Osteocyte (in vitro differentiated cells): ENCODE measurements around the gene CMTM7. TPM values are rescaled to one million over a fixed set of nuclear protein-coding genes. Genes with fewer than 3 reads are reported as not detected.

Experiments
- DNase-seq: peaks from one replicate; pipeline ENCODE4 v3.0.0; 2021; ENCODE audit warnings: mixed read lengths; ENCODE audit not compliant: unreplicated experiment; ENCODE audit errors: extremely low spot score
- H3K27ac Mint-ChIP-seq: one replicate; pipeline ENCODE4 v1.8.0; 2021; ENCODE audit warnings: mild to moderate bottlenecking, mixed read lengths; ENCODE audit not compliant: unreplicated experiment
- H3K27me3 Mint-ChIP-seq: one replicate; pipeline ENCODE4 v1.8.0; 2021; ENCODE audit warnings: mixed read lengths; ENCODE audit not compliant: unreplicated experiment
- H3K36me3 Mint-ChIP-seq: one replicate; pipeline ENCODE4 v1.8.0; 2021; ENCODE audit warnings: mixed read lengths; ENCODE audit not compliant: unreplicated experiment
- H3K4me1 Mint-ChIP-seq: one replicate; pipeline ENCODE4 v1.8.0; 2021; ENCODE audit warnings: mixed read lengths; ENCODE audit not compliant: unreplicated experiment
- H3K4me3 Mint-ChIP-seq: one replicate; pipeline ENCODE4 v1.8.0; 2021; ENCODE audit warnings: mild to moderate bottlenecking, moderate library complexity, mixed read lengths; ENCODE audit not compliant: unreplicated experiment
- H3K9me3 Mint-ChIP-seq: one replicate; pipeline ENCODE4 v1.8.0; 2021; ENCODE audit warnings: mixed read lengths; ENCODE audit not compliant: unreplicated experiment
- total RNA-seq: library from RNA; stranded (reverse); gene quantifications from 2 replicates; pipeline ENCODE4 v1.2.1, GENCODE V29; 2021
- TF ChIP-seq, protein P1 (sequence below): fragments of 200-600 bp; sonication (generic); IDR thresholded peaks from 2 replicates; pipeline ENCODE4 v1.5.0; 2021; ENCODE audit warnings: antibody characterized with exemption, mild to moderate bottlenecking, moderate library complexity

The CMTM7 gene
- total RNA-seq, 1 donor from 2014 or later: 17.8 TPM

- Mint-ChIP-seq H3K4me3 (no peak overlapping the region), H3K27ac (no peak overlapping the region), H3K4me1 (peaks cover 11% of the 10 kb centered on the region), H3K36me3 (peaks cover 8% of the 10 kb centered on the region), H3K27me3 (no peaks in the 10 kb centered on the region), H3K9me3 (no peaks in the 10 kb centered on the region)
- TF ChIP-seq, protein P1, sequence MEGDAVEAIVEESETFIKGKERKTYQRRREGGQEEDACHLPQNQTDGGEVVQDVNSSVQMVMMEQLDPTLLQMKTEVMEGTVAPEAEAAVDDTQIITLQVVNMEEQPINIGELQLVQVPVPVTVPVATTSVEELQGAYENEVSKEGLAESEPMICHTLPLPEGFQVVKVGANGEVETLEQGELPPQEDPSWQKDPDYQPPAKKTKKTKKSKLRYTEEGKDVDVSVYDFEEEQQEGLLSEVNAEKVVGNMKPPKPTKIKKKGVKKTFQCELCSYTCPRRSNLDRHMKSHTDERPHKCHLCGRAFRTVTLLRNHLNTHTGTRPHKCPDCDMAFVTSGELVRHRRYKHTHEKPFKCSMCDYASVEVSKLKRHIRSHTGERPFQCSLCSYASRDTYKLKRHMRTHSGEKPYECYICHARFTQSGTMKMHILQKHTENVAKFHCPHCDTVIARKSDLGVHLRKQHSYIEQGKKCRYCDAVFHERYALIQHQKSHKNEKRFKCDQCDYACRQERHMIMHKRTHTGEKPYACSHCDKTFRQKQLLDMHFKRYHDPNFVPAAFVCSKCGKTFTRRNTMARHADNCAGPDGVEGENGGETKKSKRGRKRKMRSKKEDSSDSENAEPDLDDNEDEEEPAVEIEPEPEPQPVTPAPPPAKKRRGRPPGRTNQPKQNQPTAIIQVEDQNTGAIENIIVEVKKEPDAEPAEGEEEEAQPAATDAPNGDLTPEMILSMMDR: no peak
- peak; percentile 38 for DNase-seq
Measured at GRCh38 chr3:32440611-32441350, 49.1 kb downstream of the CMTM7 start.

DNA sequence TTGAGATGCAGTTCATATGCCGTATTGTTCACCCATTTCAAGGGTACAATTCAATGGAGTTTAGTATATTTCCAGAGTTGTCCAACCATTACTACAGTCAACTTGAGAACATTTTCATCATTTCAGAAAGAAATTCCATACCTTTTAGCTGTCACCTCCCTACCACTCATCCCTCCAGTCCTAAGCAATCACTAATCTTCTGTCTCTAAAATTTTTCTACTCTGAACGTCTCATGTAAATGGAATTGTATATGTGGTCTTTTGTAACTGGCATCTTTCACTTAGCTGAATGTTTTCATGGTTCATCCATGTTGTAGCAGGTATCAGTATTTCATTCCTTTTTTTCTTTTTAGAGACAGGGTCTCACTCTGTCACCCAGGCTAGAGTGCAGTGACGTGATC, 51.1 kb downstream of the CMTM7 start:
- H3K4me1 Mint-ChIP-seq: peaks cover 5% of the 10 kb centered on the region
- TF ChIP-seq, protein P1: no peak
- no peaks in the 10 kb centered on the region for H3K27me3 Mint-ChIP-seq
- no peak overlapping the region for H3K4me3 Mint-ChIP-seq
- peaks cover 8% of the 10 kb centered on the region for H3K36me3 Mint-ChIP-seq
- no peak overlapping the region for H3K27ac Mint-ChIP-seq
- no peak for DNase-seq
- H3K9me3 Mint-ChIP-seq: no peaks in the 10 kb centered on the region

DNA sequence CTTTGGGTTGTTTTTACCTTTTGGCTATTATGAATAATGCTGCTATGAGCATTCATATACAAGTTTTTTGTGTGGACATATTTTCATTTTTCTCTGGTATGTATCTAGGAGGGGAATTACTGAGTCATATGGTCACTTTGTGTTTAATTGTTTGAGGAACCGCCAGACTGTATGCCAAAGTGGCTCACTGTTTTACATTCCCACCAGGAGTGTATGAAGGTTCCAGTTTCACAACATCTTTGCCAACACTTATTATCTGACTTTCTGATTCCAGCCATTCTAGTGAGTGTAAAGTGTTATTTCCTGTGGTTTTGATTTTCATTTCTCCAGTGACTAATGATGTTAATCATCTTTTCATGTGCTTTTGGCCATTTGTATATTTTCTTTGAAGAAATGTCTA, 51.8 kb downstream of the CMTM7 start:
- no peak overlapping the region for H3K27ac Mint-ChIP-seq
- no peak for DNase-seq
- no peaks in the 10 kb centered on the region for H3K27me3 Mint-ChIP-seq
- no peak overlapping the region for H3K4me3 Mint-ChIP-seq
- H3K4me1 Mint-ChIP-seq: peaks cover 5% of the 10 kb centered on the region
- TF ChIP-seq, protein P1: no peak
- H3K36me3 Mint-ChIP-seq: peaks cover 8% of the 10 kb centered on the region
- no peaks in the 10 kb centered on the region for H3K9me3 Mint-ChIP-seq

DNA sequence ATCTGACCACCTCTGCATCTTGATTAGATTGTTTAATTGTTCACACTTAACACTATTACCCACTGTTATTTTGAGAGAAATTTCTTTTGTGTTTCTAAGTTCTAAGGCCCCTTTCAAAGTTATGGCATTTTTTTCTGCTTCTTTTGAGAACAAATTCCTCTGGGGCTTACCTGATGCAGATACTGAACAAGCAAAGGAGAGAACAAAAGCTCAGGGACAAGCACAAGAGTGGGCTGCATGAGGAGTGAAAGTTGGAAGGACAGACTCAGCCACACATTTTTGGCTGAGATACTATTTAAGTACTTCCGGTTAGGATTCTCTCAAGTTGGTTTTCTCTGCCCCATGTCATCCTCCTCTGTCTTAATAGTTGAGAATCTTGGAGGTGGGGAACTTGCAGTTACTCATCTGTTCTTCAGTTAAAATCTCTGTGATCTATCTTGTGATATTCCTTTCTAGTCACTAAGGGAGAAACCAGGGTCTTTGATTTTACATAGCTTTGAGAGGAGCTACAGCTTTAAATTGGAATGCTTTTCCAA, 56.3 kb downstream of the CMTM7 start:
- no peak overlapping the region for H3K27ac Mint-ChIP-seq
- DNase-seq: no peak

More for the DNA sequence above, 56.3 kb downstream of the CMTM7 start:
- TF ChIP-seq, protein P1: no peak
- Mint-ChIP-seq H3K4me3 (no peak overlapping the region), H3K27me3 (no peaks in the 10 kb centered on the region), H3K36me3 (peaks cover 14% of the 10 kb centered on the region), H3K9me3 (no peaks in the 10 kb centered on the region), H3K4me1 (peaks cover 5% of the 10 kb centered on the region)
